Endodermal cell (in vitro differentiated cells): ENCODE results near the gene ABCA2. TPM values are rescaled to one million over a fixed set of nuclear protein-coding genes. Genes with fewer than 3 reads are reported as not detected.

Source experiments
- DNase-seq: peaks from one replicate; pipeline ENCODE4 v3.0.0-alpha.2; 2017
- H3K27ac ChIP-seq: 2 replicates; pipeline ENCODE4 v1.5.1; 2013; ENCODE audit warnings: mild to moderate bottlenecking, low read depth, low read length, moderate library complexity
- H3K27me3 ChIP-seq: 2 replicates; pipeline ENCODE4 v1.6.1; 2013; ENCODE audit warnings: mild to moderate bottlenecking, low read length, moderate library complexity; ENCODE audit not compliant: insufficient read depth, control insufficient read depth, poor library complexity, severe bottlenecking
- H3K36me3 ChIP-seq: 2 replicates; pipeline ENCODE4 v1.7.0; 2013; ENCODE audit warnings: mild to moderate bottlenecking, low read length, moderate library complexity; ENCODE audit not compliant: control insufficient read depth, insufficient read depth
- H3K4me1 ChIP-seq: one replicate; pipeline ENCODE4 v1.7.0; 2013; ENCODE audit warnings: low read length; ENCODE audit not compliant: control insufficient read depth, insufficient read depth
- H3K4me3 ChIP-seq: 2 replicates; pipeline ENCODE4 v1.5.1; 2013; ENCODE audit warnings: mild to moderate bottlenecking, low read length, moderate library complexity
- H3K9ac ChIP-seq: 2 replicates; pipeline ENCODE4 v1.6.1; 2013; ENCODE audit warnings: mild to moderate bottlenecking, low read length, moderate library complexity; ENCODE audit not compliant: poor library complexity, severe bottlenecking; ENCODE audit errors: extremely low read depth
- H3K9me3 ChIP-seq: 2 replicates; pipeline ENCODE4 v1.6.1; 2013; ENCODE audit warnings: mild to moderate bottlenecking, low read length, moderate library complexity; ENCODE audit not compliant: control insufficient read depth
- H3K27ac Mint-ChIP-seq: 2 replicates; pipeline ENCODE4 v1.8.0; 2020; ENCODE audit warnings: mixed read lengths
- H3K27me3 Mint-ChIP-seq: 2 replicates; pipeline ENCODE4 v1.8.0; 2021; ENCODE audit warnings: mild to moderate bottlenecking, mixed read lengths; ENCODE audit not compliant: insufficient read depth
- H3K36me3 Mint-ChIP-seq: 2 replicates; pipeline ENCODE4 v1.8.0; 2020; ENCODE audit warnings: low read depth, mixed read lengths
- H3K4me1 Mint-ChIP-seq: 2 replicates; pipeline ENCODE4 v1.8.0; 2020; ENCODE audit warnings: mixed read lengths
- H3K4me3 Mint-ChIP-seq: 2 replicates; pipeline ENCODE4 v1.8.0; 2020; ENCODE audit warnings: mild to moderate bottlenecking, moderate library complexity, mixed read lengths
- H3K9me3 Mint-ChIP-seq: 2 replicates; pipeline ENCODE4 v1.8.0; 2020; ENCODE audit warnings: mild to moderate bottlenecking, mixed read lengths
- CTCF ChIP-seq: fragments of 200-600 bp; sonication (generic); conservative IDR thresholded peaks from 2 replicates; pipeline ENCODE4 v1.5.0; 2021; ENCODE audit warnings: antibody characterized with exemption, mild to moderate bottlenecking
- WGBS, 2 experiments: methylation state at CpG; one replicate each; pipeline versions ENCODE4 v1.1.5 to v1.1.7; 2013; ENCODE audit warnings: missing lambda C conversion rate in 2 of 2, mixed read lengths in 1 of 2; ENCODE audit not compliant: insufficient coverage in 1 of 2, insufficient read length in 1 of 2; 5-methylcytosine and 5-hydroxymethylcytosine counted together
- total RNA-seq, 2 donors: library from RNA; stranded (reverse); fragmentation: NEBNext Ultra II Directional in 1 of 2; extraction: Animal tissue kit (Norgen Biotek cat#: 25700) in 1 of 2; gene quantifications; 2 replicates in 1 of 2; 3 replicates in 1 of 2; pipeline ENCODE4 v1.2.1, GENCODE V29; 2021

Gene ABCA2
- total RNA-seq, 2 donors from 2014 or later, result 21.5 to 30.0 TPM

- Mint-ChIP-seq H3K36me3 (peaks cover 12% of the 10 kb centered on the region), H3K4me3 (no peak overlapping the region), H3K27me3 (peaks cover 4% of the 10 kb centered on the region), H3K9me3 (no peaks in the 10 kb centered on the region), H3K27ac (no peak overlapping the region), H3K4me1 (no peaks in the 10 kb centered on the region)
- H3K27ac ChIP-seq, result no peak overlapping the region
- no peak for TF ChIP-seq CTCF
- no peaks in the 10 kb centered on the region for H3K4me1 ChIP-seq
- no peak for DNase-seq
- H3K9ac ChIP-seq, result no peak overlapping the region
- H3K36me3 ChIP-seq, result peaks cover 10% of the 10 kb centered on the region
- 89 to 96% methylated on average over 6 to 8 of the region's 8 CpGs for WGBS, 2 experiments
- H3K9me3 ChIP-seq, result no peaks in the 10 kb centered on the region
- H3K27me3 ChIP-seq, result peaks cover 3% of the 10 kb centered on the region
- H3K4me3 ChIP-seq, result no peak overlapping the region
Observed at GRCh38 chr9:137035937-137036336, 7.9 kb upstream of the ABCA2 start.

- Histone ChIP-seq H3K4me1 (no peaks in the 10 kb centered on the region), H3K9me3 (no peaks in the 10 kb centered on the region), H3K4me3 (no peak overlapping the region), H3K36me3 (peaks cover 10% of the 10 kb centered on the region), H3K27me3 (peaks cover 3% of the 10 kb centered on the region), H3K9ac (no peak overlapping the region), H3K27ac (no peak overlapping the region)
- DNase-seq, result no peak
- no peaks in the 10 kb centered on the region for H3K4me1 Mint-ChIP-seq
- H3K36me3 Mint-ChIP-seq, result peaks cover 12% of the 10 kb centered on the region
- H3K4me3 Mint-ChIP-seq, result no peak overlapping the region
- no peak overlapping the region for H3K27ac Mint-ChIP-seq
- no peaks in the 10 kb centered on the region for H3K9me3 Mint-ChIP-seq
- H3K27me3 Mint-ChIP-seq, result peaks cover 4% of the 10 kb centered on the region
- 33 to 37% methylated on average over 5 to 9 of the region's 9 CpGs for WGBS, 2 experiments
- no peak for TF ChIP-seq CTCF
Observed at GRCh38 chr9:137035507-137035834, 7.4 kb upstream of the ABCA2 start.

- Histone ChIP-seq H3K9me3 (no peaks in the 10 kb centered on the region), H3K4me3 (no peak overlapping the region), H3K27me3 (peaks cover 3% of the 10 kb centered on the region), H3K27ac (no peak overlapping the region), H3K36me3 (peaks cover 10% of the 10 kb centered on the region), H3K4me1 (no peaks in the 10 kb centered on the region), H3K9ac (no peak overlapping the region)
- no peaks in the 10 kb centered on the region for H3K4me1 Mint-ChIP-seq
- 43 to 46% methylated on average over 9 to 24 of the region's 24 CpGs for WGBS, 2 experiments
- no peaks in the 10 kb centered on the region for H3K9me3 Mint-ChIP-seq
- H3K27ac Mint-ChIP-seq, result no peak overlapping the region
- H3K27me3 Mint-ChIP-seq, result peaks cover 4% of the 10 kb centered on the region
- TF ChIP-seq CTCF, result peak; percentile 88
- peak; percentile 95 for DNase-seq
- no peak overlapping the region for H3K4me3 Mint-ChIP-seq
- peaks cover 12% of the 10 kb centered on the region for H3K36me3 Mint-ChIP-seq
Observed at GRCh38 chr9:137034709-137035506, 6.9 kb upstream of the ABCA2 start.
